SK-N-MC (cell line): Measurements from ENCODE around the gene TRIM46.
"Not testable (repeated sequence)": the region's sequence is repeated elsewhere in the genome, so short reads cannot be mapped to it uniquely, and the experiment has no call there.

ENCODE experiments used
- DNase-seq: peaks from one replicate; pipeline ENCODE4 v3.0.0-alpha.2; 2011; ENCODE audit warnings: low read depth, low spot score
- H3K27ac ChIP-seq: fragments of 200-600 bp; sonication (generic); 2 replicates; pipeline ENCODE4 v1.5.1; 2016; ENCODE audit warnings: mixed run types
- H3K36me3 ChIP-seq: fragments of 200-600 bp; sonication (generic); 2 replicates; pipeline ENCODE4 v1.6.1; 2017; ENCODE audit warnings: antibody characterized with exemption, low read length, mixed read lengths; ENCODE audit not compliant: insufficient read depth
- H3K4me3 ChIP-seq: fragments of 200-600 bp; sonication (generic); 2 replicates; pipeline ENCODE4 v1.5.1; 2016
- H3K9ac ChIP-seq: fragments of 200-600 bp; sonication (generic); 2 replicates; pipeline ENCODE4 v1.8.0; 2017; ENCODE audit warnings: mixed run types, mixed read lengths; ENCODE audit not compliant: insufficient read length
- H3K9me3 ChIP-seq: fragments of 200-600 bp; sonication (generic); 2 replicates; pipeline ENCODE4 v1.6.1; 2017; ENCODE audit warnings: low read depth, mild to moderate bottlenecking, antibody characterized with exemption, low read length, moderate library complexity, mixed read lengths
- EZH2 ChIP-seq: fragments of 200-600 bp; sonication (generic); IDR thresholded peaks from one replicate; pipeline ENCODE4 v1.6.1; 2017; ENCODE audit warnings: antibody characterized with exemption
- FOXP2 ChIP-seq: optimal IDR thresholded peaks from 2 replicates; pipeline ENCODE3; 2011; ENCODE audit warnings: mild to moderate bottlenecking, moderate library complexity; ENCODE audit not compliant: insufficient read depth; ENCODE audit errors: extremely low read length, control extremely low read depth
- POLR2AphosphoS5 ChIP-seq: IDR thresholded peaks from 2 replicates; pipeline ENCODE4 v1.6.1; 2012; ENCODE audit warnings: mild to moderate bottlenecking, low read depth, low read length, borderline replicate concordance

Gene TRIM46

DNA sequence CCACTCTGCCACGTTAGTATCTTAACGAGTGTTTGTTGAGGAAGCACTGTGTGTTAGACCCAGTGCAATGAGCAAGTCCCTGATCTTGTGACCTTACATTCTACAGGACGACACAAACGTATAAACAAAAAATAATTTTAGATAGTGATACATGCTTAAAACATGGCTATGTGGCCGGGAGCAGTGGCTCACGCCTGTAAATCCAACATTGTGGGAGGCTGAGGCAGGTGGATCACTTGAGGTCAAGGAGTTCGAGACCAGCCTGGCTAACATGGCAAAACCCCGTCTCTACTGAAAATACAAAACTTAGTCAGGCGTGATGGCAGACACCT is 54.4 kb downstream of the TRIM46 start:
- Histone ChIP-seq H3K27ac (peak overlapping the region; percentile 66), H3K4me3 (peak overlapping the region; percentile 53), H3K36me3 (no peaks in the 10 kb centered on the region), H3K9ac (peak overlapping the region; percentile 76), H3K9me3 (no peaks in the 10 kb centered on the region)
- DNase-seq, result no peak
- TF ChIP-seq POLR2AphosphoS5 (no peak), FOXP2 (no peak), EZH2 (no peak)

DNA sequence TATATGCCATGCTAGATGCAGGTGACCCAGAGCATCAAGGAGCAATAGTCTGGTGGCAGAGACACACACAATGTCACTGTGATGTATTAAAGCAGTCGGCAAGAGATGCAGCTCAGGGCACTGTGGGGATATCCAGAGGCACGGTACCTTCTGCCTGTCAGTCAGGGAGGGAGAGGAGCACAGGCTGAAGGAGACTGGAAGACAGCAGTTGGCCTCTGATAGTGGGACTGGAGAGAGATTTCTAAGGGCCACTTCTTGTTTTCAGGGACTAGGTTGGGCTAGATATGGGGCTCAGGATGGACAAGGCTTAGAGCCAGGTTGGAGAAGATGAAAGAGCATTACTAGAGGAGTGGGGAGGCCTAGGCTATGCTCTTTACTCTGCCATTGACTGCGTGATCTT is 57.7 kb downstream of the TRIM46 start:
- not testable (repeated sequence) for H3K9me3 ChIP-seq, H3K27ac ChIP-seq, H3K36me3 ChIP-seq, H3K4me3 ChIP-seq, DNase-seq, H3K9ac ChIP-seq

DNA sequence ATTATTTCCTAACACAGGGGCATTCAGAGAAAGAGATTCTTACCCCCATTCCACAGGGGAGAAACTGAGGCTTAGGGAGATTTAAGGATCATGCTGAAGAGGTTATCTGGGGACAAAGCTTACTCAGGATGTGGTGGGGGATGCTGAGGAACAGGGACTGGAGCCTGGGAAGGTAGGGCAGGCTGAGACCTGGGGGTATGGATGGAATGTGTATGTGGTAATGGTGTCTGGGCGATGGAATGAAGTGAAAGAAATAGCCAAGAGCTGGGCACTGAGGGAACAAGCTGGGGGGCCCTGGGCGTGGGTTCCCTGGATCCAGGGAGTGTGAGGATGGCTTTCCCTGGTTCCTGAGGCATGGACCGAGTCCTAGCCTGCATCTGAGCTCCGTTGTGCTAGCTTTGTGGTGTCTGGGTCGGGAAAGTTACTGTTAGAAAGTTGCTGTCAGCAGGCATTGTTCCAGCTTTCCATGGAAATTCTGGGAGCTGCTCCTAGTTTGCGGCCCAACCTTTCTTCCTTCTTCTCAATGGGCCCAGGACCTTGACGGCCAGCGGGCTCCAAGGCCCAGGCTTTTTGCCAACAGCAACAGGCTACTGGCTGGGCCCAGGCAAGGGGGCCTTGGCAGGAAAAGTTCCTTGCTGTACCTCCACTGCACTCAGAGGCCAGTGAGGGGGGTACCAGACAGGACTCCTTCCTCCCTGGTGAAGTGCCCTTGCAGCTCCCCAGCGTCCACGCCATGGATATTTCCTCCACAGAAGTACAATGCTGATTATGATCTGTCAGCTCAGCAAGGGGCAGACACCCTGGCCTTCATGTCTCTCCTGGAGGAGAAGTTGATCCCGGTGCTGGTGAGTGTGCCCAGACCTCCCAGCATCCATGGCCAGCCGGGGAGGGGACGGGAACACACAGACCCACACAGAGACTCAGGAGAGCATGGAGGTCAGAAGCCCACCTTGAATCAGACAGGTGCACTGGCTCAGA is 58.6 kb downstream of the TRIM46 start:
- H3K9me3 ChIP-seq, H3K9ac ChIP-seq, H3K27ac ChIP-seq: not testable (repeated sequence)

DNA sequence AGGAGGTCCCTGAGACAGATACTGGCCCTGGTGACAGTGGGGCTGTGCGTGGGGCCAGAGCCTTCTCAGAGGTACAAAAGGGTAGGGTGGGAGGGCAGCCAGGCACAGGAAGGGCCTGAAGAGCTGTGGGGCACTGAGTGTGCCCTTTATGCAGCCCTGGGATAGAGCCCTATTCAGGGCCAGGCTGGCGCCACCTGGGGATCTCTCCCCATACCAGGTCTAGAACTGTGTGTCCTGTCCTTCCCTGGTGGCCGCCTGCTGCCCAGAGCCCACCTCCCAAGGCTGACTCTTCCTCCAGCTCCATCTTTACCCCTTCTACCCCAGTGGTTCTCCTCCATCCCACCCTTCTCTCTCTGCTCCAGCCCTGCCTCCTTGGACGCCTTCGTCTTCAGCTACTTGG is 59.9 kb downstream of the TRIM46 start:
- not testable (repeated sequence) for H3K9me3 ChIP-seq, H3K9ac ChIP-seq

More for the DNA sequence above, 58.6 kb downstream of the TRIM46 start:
- not testable (repeated sequence) for DNase-seq, H3K4me3 ChIP-seq, H3K36me3 ChIP-seq

More for the DNA sequence above, 59.9 kb downstream of the TRIM46 start:
- H3K4me3 ChIP-seq, DNase-seq, H3K36me3 ChIP-seq, H3K27ac ChIP-seq: not testable (repeated sequence)
